HG03442 (cell line): Measurements from ENCODE around the gene SMC6.
A peak's percentile ranks its signal among the peaks of the same experiment; 100 is the strongest.

Experiments
- ATAC-seq: cut with Tn5 transposase; IDR thresholded peaks from one replicate; pipeline ENCODE4 v1.9.1; 2021; ENCODE audit warnings: mild to moderate bottlenecking, moderate library complexity; ENCODE audit not compliant: unreplicated experiment

SMC6 gene

DNA sequence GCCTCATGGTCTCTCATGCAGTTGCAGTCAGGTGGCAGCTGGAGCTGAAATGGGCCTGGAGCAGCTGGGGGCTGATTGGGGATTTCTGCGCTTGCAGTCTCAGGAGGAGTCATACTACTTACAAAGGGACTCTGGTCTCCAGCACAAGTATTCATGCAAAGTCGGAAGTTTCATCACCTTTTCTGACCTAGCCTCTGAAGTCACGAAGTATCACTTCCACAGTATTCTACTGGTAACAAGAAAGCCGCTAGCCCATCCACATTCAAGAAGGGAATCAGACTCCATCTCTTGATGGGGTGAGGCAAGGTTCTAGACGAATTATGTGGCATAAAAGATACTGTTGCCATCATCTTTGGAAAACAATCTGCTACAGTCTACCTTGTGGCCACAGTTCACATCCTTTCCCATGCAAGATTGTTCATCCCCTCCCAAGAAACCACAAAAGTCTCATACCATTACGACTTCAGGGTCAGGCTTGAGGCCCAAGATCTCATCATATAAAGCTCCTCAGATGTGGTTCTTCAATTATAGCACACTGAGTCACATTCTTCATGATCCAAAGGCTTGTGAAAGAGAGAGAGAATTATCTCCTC lies 95.3 kb downstream of the SMC6 start:
- peak; percentile 82 for ATAC-seq

DNA sequence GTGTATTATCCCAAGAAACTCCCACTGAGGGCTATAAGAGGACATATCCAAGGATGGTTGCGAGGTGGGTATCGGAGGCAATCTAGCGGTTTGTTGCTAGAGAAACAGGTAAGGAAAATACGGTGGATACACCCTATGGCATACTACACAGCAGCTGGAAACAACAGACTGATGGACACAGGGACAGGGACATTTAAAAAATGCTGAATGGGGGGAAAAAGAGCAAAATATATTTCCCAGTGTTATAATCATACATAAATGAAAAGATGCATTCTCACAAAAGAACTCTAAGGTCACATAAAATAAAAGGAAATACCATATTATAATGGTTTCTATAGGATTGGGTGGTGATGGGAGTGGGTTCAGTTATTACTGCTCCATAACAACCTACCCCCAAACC lies 95.9 kb downstream of the SMC6 start:
- no peak for ATAC-seq

DNA sequence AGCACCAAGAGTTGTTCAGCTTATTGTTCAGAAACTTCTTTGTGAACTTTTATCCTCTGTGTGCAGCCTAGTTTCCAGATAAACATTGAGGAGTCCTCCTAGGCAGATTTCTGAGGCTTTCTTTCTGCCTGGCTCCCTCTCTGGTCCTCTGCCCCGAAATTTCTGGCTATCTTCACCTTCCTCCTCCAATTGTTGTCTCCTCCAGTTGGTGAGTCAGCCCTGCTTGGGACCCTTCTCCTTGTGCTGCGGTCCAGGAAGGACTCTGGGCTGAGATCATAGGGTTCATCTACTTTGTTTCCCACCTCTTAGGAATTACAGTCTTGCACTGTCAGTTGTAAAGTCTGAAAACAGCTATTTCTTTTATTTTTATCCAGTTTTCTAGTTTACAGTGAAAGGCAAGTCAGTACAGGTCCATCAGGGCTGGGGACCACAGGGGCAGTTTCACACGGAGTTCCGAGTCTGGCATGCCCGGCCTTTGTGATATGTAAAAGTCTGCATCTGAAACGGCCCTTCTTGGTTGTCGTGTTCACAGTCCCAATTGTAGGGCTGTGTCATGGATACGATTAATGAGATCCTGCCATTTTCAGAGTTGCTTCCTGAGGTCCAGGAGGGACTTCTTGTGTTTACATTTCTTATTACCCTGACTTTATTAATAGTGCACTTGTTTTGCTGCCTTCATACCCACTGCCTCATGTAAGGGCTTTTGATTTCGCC lies 100.8 kb downstream of the SMC6 start:
- no peak for ATAC-seq

DNA sequence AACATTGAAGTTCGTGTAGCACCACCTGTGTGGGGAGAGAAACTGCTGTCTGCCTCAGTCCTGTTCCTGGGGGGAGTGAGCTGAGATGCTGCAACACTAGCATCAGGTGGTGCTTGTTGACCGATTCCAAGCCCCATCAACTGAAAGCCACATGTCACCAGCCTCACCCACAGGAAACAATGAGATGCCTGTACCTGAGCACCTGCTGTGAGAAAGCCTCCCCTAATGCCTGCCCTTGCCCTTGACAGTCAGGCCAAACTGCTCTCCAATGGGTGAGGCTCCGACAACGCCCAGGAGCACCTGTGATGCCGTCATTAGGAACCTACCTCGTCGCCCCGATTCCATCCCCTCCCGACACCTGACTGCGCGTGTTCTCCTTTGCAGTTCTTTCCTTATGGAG lies 104.6 kb downstream of the SMC6 start:
- no peak for ATAC-seq

DNA sequence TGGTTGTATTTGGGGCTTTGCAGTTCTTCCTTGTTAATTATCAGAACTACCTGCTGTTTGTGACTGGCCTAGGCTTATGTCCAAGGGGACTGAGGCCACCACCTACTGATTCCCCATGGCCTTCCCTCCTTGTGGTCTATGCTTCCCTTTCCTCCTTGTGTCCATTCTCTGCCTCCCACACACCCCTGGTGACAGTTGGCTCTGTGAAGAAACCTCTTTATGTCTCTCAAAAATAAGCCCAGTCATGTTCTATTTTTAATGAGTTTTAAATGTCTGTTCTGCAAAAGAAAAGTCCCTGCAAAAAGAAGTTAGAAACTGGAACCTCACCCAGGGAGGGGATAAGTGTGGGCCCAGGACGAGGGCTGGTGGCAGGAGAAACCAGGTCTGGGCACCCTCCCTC lies 105.0 kb downstream of the SMC6 start:
- no peak for ATAC-seq

DNA sequence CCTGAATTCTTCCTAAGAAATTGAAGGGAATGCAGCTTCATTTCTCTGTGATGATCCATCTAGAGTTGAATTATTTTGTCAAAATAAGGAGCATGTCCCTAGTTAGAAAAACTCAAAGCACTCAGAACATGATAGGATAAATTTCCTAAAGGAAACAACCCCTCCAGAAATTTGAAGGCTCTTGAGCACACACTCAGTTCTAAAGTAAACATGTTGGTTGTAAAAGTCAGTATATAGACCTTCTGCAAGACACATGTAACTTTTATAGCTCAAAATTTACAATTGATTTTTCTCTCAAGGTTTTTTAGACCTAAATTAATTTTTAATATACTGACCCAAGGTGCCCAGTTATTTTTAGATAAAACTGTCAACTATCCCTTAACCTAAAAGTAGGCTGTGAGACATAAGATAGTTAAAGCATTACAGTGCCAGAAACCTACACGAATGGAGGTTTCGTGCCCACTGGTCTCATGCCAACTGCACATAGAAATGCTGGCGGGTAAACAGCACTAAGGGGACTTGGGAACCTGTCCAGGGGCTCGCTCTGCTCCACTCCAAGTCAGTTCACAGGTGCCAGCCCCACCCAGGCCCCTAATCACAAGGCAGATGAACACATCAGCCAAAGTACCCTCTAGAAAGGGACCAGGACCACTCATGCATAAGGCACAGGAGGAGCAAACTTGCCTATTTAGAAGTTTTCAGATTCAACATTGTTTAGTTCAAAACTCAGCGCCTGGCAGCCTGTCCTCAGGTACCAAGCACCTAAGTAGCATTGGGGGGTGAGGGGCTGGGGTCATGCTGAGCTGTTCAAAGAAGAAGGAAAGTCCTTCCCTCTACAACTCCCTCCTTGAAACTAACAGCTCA lies 106.5 kb downstream of the SMC6 start:
- ATAC-seq: no peak

DNA sequence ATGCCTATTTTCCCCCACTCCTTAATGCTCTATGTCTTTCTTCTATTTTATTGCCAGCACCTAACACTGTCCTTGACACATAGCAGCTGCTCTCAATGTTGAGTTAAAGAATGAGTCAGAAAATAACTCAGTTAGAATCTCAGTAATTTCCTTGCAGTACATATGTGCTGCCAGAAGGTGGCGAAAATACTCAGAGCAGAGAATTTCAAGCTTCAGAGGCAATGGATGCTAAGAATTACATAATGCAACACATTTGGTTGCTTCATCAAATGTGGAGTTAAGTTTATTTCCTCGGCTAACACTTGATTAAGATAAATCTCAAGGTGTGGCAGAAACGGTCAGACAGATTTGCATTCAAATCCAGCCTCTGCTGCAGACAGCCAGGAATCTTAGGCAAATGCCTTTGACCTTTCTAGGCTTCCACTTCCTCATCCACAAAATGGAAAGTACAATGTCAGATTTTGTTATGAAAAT lies 107.5 kb downstream of the SMC6 start:
- ATAC-seq: peak; percentile 88

DNA sequence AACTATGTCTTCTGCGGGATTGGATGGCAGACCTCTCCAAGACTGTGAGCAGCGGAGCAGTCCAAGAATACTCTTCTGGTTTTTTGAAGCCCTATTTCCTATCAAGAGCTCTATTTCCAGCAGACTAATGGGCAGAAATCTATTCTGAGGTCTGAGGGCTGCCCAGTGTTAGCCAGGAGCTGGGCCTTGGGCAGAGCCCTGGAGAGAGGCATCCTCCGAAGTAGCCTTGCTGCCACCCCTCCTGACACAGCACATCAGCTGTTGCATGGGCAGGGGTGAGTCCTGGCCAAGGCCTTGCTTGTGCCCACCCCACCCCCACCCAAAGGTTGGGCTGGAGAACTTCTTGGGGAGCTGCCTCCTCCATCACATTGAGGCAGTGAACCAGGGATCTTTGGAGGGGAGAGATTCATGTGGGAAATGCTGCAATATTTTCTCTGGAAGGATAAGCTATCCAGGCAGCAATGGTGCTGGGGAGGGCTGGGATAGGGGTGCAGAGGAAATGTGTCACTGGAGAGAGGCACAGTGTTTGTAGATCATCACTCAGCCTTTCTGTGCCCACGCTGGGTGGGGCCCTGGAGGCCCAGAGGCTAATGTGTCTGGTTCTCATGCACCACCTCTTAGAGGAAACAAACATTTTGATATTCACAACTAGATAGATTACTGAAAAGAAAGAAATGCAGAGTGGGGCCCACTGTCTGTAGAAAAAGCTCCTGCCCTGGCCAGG lies 108.5 kb downstream of the SMC6 start:
- no peak for ATAC-seq

DNA sequence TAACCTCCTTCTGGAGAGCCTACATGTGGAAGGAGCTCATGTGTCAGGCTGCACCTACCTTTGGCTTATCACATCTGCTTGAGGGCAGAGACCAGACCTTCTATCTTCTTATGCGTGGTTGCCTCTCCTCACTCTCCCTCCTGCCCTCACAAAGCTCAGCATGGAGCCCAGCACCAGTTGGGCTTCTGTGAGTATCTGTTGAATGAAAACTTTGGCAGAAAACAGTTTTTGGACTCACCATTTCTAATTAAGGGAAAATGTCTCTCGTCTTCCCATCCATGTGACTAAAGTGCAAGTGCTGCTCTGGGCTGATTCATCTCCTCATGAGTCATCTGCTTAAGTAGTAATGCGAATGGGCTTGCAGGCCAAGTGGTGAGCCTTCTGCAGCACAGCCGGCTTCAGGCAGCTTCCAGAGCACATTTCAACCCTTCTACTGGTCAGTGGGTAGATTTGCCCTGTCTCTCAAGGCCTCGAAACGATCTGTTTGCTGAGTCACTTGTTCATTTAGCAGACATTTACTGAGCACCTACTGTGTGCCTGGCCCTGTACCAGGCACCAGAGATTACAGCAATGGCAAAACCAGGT lies 110.5 kb downstream of the SMC6 start:
- peak; percentile 48 for ATAC-seq

DNA sequence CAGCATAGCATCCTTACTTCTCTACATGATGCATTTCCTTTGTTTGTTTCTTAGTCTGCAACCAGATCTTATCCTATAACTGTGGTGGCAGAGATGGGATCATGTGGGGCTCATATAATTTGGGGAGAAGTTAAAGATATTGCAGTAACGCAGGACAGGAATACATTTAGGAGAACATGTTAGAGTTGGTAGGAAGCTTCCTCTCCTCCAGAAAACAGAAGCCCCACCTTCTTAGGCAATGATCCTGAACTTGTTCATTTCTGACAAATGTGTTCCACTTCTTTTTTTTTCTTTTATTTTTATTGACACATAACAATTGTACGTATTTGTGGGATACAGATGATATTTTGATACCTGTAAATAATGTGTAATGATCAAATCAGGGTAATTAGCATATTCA lies 113.2 kb downstream of the SMC6 start:
- no peak for ATAC-seq

DNA sequence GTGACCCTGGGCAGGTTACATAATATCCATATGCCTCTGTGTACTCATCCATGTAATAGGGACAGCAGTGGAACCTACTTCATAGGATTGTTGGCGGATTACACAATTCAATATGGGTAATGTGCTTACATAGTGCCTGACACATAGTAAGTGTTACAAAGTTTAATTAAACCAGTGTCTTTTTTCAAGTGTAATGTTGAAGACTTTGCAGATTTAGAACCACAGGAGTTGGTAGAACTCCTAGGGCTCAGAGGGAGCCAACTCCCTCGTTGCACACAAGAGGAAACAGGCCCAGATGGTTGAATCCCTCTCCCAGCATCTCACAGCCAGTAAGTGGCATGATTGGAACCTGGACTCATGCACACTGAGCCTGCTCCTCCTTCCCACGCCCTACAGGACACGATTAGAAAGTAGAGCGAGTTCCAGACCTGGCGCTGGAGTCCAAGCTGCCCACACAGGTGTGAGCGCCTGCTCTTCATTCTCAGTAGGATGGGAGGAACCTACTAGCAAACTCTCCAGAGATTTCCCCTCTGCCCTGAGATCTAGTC lies 115.3 kb downstream of the SMC6 start:
- no peak for ATAC-seq

DNA sequence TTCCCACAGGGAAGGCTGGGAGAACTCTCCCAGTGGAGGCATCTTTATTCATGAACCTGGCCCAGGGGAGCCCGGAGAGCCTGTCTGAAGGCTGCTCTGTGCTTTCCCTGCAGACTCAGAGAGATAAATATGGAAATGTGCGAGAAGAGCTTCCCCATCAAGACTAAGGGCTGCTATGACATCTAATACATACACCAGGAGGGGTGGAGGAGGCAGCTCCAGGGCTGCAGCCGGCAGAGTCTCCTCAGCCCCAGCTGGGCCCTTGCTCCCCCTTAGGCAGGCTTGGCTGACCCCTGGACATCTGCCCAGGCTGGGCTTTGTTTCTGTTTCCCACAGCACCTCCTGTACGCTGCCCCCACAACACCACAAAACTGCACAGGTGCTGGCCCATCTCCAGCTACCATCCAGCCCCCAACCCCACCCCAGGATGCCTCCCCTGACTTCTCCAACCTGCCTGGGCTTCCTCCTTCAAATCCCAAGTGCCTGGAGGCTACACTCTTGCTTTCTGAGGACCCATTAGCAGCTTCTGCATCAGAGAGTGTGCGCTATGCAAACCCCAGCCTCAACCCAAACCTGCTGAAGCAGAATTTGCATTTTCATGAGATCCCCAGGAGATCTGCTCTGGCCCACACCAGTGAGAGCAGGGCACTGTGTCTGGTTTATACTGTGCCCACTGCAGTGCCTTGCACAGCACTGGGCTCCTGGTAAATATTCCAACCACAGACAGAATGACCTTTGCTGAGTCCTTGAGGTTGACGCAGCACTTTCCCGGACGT lies 116.3 kb downstream of the SMC6 start:
- ATAC-seq: no peak

DNA sequence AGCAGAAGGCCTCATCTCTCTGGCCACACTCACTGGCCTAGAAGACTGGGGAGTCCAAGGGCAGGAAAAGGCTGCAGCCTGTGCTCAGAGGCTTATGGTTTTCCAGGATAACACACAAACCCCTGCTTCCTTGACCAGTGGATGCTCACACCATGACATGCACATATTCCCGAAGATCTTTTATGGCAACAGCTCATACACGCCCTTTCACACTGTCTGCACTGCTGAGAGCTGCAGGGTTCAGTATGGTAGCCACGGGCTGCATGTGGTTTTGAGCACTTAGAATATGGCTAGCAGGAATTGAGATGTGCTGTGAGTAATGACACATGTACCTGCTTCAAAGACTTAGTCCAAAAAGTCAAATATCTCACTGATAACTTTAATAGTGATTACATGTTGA lies 117.4 kb downstream of the SMC6 start:
- ATAC-seq: no peak

DNA sequence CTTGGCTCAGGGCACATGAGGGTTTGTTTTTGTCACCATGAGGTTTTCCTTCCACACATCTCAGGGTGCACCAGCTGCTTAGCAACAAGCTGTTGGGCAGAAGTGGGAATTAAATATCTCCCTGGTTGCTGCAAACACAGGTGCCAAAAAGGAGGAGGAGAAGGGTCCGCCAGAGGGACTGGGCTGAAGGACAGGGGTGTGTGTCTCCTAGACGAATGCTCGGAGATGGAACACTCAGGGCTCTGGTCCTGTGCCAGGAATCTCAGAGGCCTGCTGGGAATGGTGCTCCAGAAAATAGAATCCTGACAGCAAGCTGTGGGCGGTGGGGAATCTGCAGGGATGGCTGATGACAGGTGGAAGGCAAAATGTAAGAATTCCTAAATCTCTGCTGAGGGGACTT lies 118.6 kb downstream of the SMC6 start:
- ATAC-seq: no peak

DNA sequence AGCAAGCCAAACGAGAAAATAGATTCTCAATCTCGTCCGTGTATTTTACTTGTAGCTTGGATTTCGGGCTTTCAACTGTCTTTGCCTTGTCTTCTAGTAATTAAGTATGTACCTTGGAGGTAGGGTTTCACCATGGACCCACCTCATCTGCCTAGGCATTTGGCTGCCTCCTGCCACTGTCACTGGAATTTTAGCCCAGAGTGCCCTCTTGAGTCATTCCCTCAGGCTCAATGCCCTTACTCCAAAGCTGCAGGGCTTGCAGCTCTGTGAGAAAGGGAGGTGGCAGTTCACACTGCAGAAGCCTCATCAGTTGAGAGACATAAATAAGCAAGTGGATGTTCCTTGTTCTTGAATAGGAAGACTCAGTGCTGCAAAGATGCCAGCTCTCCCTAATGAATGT lies 123.5 kb downstream of the SMC6 start:
- ATAC-seq: no peak

DNA sequence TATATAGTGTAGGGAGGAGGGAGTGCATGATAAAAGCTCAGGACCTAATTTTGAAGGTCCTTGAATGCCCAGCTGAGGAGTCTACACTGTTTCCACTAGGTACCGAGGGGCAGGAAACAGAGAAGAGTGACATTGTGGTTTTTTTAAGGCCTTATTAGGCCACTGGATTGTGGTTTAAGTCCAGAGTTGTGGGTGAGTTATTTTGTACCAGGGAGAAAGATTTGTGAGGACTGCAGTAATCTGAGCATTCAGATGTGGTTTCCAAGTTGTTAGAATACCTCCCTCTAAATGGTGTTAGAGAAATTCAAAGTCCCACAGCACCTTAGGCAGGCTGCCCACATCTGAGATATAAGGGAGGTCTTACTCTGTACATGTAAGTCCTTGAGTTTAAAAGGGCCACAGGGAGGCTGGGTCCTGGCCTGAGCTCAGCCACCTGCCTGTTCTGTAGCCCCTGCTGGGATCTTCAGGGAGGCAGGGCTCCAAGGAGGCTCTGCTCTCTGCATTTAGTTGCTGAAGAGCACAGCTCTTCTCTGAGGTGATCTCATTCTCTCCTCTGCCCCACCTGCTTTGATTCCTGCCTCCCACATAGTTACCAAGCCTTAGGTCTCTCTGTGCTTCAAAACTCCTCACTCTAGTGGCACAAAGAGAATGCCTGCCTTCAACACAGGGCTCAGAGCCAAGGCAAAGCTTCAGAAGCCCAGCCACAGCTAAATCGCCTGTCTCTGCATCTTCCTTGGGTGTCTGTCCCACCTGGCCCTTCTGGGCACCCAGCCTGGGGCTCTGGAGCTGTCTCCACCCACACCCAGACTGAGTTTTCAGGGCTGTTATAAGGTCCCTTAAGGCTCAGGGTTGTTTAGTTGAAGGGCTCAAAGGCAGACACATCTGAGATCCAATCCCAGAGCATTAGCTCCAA lies 125.0 kb downstream of the SMC6 start:
- peak; percentile 41 for ATAC-seq

DNA sequence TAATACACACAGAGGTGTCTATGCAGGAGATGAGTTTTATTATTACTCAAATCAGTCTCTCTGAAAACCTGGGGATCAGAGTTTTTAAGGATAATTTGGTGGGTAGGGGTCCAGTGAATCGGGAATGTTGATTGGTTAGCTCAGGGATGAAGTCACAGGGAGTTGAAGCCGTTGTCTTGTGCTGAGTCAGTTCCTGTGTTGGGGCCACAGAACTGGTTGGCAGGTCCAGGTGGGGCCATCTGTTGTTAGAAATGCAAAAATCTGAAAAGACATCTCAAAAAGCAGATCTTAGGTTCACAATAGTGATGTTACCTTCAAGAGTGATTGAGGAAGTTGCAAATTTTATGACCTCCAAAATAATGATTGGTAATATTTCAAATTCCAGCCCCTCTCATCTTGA lies 126.2 kb downstream of the SMC6 start:
- no peak for ATAC-seq

DNA sequence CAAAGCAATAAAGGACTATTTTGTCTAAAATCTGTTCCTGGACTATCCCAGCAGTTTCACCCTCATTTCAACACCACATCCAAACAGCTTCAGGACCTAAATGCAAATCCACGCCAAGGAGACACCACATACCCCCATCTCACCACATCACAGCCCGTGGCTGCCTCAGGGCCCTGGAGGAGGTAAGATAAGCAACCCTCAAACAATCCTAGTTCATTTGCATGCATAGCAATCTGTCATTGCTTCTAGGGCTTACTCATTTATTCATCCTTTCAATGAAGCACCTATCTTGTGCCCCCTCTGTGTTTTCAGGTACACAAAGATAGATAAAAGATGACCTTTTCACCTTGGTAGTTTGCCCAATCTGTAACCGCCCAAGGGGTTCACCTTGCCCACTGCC lies 126.6 kb downstream of the SMC6 start:
- ATAC-seq: no peak

DNA sequence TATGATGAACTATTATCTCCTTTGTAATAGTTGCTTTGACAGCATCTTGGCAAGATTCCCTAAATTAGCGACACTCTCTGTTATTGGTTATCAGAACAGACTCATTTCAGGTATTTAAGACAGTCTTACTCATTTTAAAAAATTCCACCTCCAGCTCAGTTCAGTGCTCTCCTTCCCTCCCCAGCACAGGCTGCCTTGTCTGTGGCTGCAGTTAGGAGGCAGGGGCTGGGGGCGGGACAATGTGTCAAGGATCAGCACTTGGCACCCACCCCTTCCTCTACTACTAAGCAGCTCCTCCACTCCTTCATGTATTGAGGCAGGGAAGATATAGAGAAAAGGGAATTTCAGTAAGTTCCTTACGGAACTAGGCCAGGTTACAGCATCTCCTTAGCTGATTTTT lies 128.2 kb downstream of the SMC6 start:
- ATAC-seq: no peak
